ENCODE results near the gene FNDC11. TPM values are rescaled to one million over a fixed set of nuclear protein-coding genes. Genes with fewer than 3 reads are reported as not detected.

The FNDC11 gene
- total RNA-seq, 1 donor from 2014 or later, result 0.27 TPM

- H3K4me3 Mint-ChIP-seq (ENCODE audit: low read depth), result no peak overlapping the region
- no peaks in the 10 kb centered on the region for H3K36me3 Mint-ChIP-seq (ENCODE audit: low read depth)
- intact Hi-C loops (cut with micrococcal nuclease), result no loop called here
- no peaks in the 10 kb centered on the region for H3K9me3 Mint-ChIP-seq
- no peaks in the 10 kb centered on the region for H3K4me1 Mint-ChIP-seq (ENCODE audit: low read depth)
- peaks cover 19% of the 10 kb centered on the region for H3K27me3 Mint-ChIP-seq (ENCODE audit: low read depth)
- H3K27ac Mint-ChIP-seq, result no peak overlapping the region
- no peak for DNase-seq (ENCODE audit: low spot score)
These were observed 6.8 kb upstream of the FNDC11 start for GRCh38 chr20:63546956-63547724.

GRCh38 chr20:63547725-63548480 is 6.1 kb upstream of the FNDC11 start, which contains the start of gene SRMS:
Gene SRMS, minus strand, starts transcription at chr20:63547749. Its CDS starts 286 bp downstream, at chr20:63547463.
- intact Hi-C loops (cut with micrococcal nuclease), result no loop called here
- Mint-ChIP-seq H3K36me3 (ENCODE audit: low read depth) (no peaks in the 10 kb centered on the region), H3K27ac (no peak within 1 kb of the TSS), H3K4me1 (ENCODE audit: low read depth) (peaks cover 5% of the 10 kb centered on the region), H3K4me3 (ENCODE audit: low read depth) (no peak within 1 kb of the TSS), H3K27me3 (ENCODE audit: low read depth) (peaks cover 19% of the 10 kb centered on the region), H3K9me3 (no peaks in the 10 kb centered on the region)
- no peak for DNase-seq (ENCODE audit: low spot score)

- Mint-ChIP-seq H3K4me3 (ENCODE audit: low read depth) (no peak overlapping the region), H3K27me3 (ENCODE audit: low read depth) (peaks cover 19% of the 10 kb centered on the region), H3K4me1 (ENCODE audit: low read depth) (peaks cover 8% of the 10 kb centered on the region), H3K9me3 (no peaks in the 10 kb centered on the region), H3K27ac (no peak overlapping the region), H3K36me3 (ENCODE audit: low read depth) (no peaks in the 10 kb centered on the region)
- DNase-seq (ENCODE audit: low spot score), result no peak
- intact Hi-C loops (cut with micrococcal nuclease), result no loop called here
These were observed 5.4 kb upstream of the FNDC11 start for GRCh38 chr20:63548542-63548941.

- intact Hi-C loops (cut with micrococcal nuclease), result no loop called here
- DNase-seq (ENCODE audit: low spot score), result no peak
- Mint-ChIP-seq H3K27ac (no peak overlapping the region), H3K4me3 (ENCODE audit: low read depth) (no peak overlapping the region), H3K27me3 (ENCODE audit: low read depth) (peaks cover 18% of the 10 kb centered on the region), H3K9me3 (no peaks in the 10 kb centered on the region), H3K36me3 (ENCODE audit: low read depth) (no peaks in the 10 kb centered on the region), H3K4me1 (ENCODE audit: low read depth) (peaks cover 8% of the 10 kb centered on the region)
These were observed 4.9 kb upstream of the FNDC11 start for GRCh38 chr20:63549019-63549418.

- intact Hi-C loops (cut with micrococcal nuclease), result loop anchor here (5.0 kb wide), 1 partner anchor 687 kb away; the partner anchor contains the start of gene TCFL5
- Mint-ChIP-seq H3K4me3 (ENCODE audit: low read depth) (no peak overlapping the region), H3K27me3 (ENCODE audit: low read depth) (peaks cover 18% of the 10 kb centered on the region), H3K4me1 (ENCODE audit: low read depth) (peaks cover 8% of the 10 kb centered on the region), H3K27ac (no peak overlapping the region), H3K36me3 (ENCODE audit: low read depth) (no peaks in the 10 kb centered on the region), H3K9me3 (no peaks in the 10 kb centered on the region)
- no peak for DNase-seq (ENCODE audit: low spot score)
These were observed 4.2 kb upstream of the FNDC11 start for GRCh38 chr20:63549679-63550282.

GRCh38 chr20:63551068-63551467 is 2.9 kb upstream of the FNDC11 start:
- Mint-ChIP-seq H3K27me3 (ENCODE audit: low read depth) (peaks cover 15% of the 10 kb centered on the region), H3K9me3 (no peaks in the 10 kb centered on the region), H3K36me3 (ENCODE audit: low read depth) (no peaks in the 10 kb centered on the region), H3K4me1 (ENCODE audit: low read depth) (peaks cover 8% of the 10 kb centered on the region), H3K27ac (no peak overlapping the region), H3K4me3 (ENCODE audit: low read depth) (no peak overlapping the region)
- intact Hi-C loops (cut with micrococcal nuclease), result loop anchor here (5.0 kb wide), 1 partner anchor 689 kb away; the partner anchor contains the start of gene TCFL5
- DNase-seq (ENCODE audit: low spot score), result no peak

- Mint-ChIP-seq H3K36me3 (ENCODE audit: low read depth) (no peaks in the 10 kb centered on the region), H3K27ac (peak overlapping the region; percentile 62), H3K27me3 (ENCODE audit: low read depth) (peaks cover 15% of the 10 kb centered on the region), H3K4me3 (ENCODE audit: low read depth) (peak overlapping the region; percentile 55), H3K9me3 (no peaks in the 10 kb centered on the region), H3K4me1 (ENCODE audit: low read depth) (peaks cover 8% of the 10 kb centered on the region)
- peak; percentile 66 for DNase-seq (ENCODE audit: low spot score)
- intact Hi-C loops (cut with micrococcal nuclease), result loop anchor here (1.0 to 5.0 kb wide), 5 partner anchors 16 to 690 kb away; partner anchors contain the start of genes GMEB2, PPDPF and TCFL5
These were observed 1.3 kb upstream of the FNDC11 start for GRCh38 chr20:63552481-63553249.

GRCh38 chr20:63553251-63553932 is 567 bp upstream of the FNDC11 start:
- H3K4me1 Mint-ChIP-seq (ENCODE audit: low read depth), result peaks cover 8% of the 10 kb centered on the region
- no peaks in the 10 kb centered on the region for H3K9me3 Mint-ChIP-seq
- H3K27ac Mint-ChIP-seq, result no peak overlapping the region
- H3K36me3 Mint-ChIP-seq (ENCODE audit: low read depth), result no peaks in the 10 kb centered on the region
- H3K4me3 Mint-ChIP-seq (ENCODE audit: low read depth), result peak overlapping the region; percentile 42
- H3K27me3 Mint-ChIP-seq (ENCODE audit: low read depth), result peaks cover 15% of the 10 kb centered on the region
- intact Hi-C loops (cut with micrococcal nuclease), result loop anchor here (1.0 to 5.0 kb wide), 5 partner anchors 15 to 691 kb away; partner anchors contain the start of genes GMEB2, PPDPF and TCFL5
- DNase-seq (ENCODE audit: low spot score), result peak; percentile 84

- Mint-ChIP-seq H3K27me3 (ENCODE audit: low read depth) (peaks cover 7% of the 10 kb centered on the region), H3K36me3 (ENCODE audit: low read depth) (peaks cover 6% of the 10 kb centered on the region), H3K27ac (no peak overlapping the region), H3K9me3 (no peaks in the 10 kb centered on the region), H3K4me1 (ENCODE audit: low read depth) (peaks cover 8% of the 10 kb centered on the region), H3K4me3 (ENCODE audit: low read depth) (peak overlapping the region; percentile 37)
- no peak for DNase-seq (ENCODE audit: low spot score)
- intact Hi-C loops (cut with micrococcal nuclease), result loop anchor here (5.0 kb wide), 1 partner anchor 692 kb away; the partner anchor contains the start of gene TCFL5
These were observed 661 bp downstream of the FNDC11 start for GRCh38 chr20:63554361-63555278.

GRCh38 chr20:63555661-63556381 is 1.9 kb downstream of the FNDC11 start:
- H3K4me3 Mint-ChIP-seq (ENCODE audit: low read depth), result no peak overlapping the region
- no peak for DNase-seq (ENCODE audit: low spot score)
- H3K36me3 Mint-ChIP-seq (ENCODE audit: low read depth), result peaks cover 12% of the 10 kb centered on the region
- H3K27ac Mint-ChIP-seq, result no peak overlapping the region
- no peaks in the 10 kb centered on the region for H3K9me3 Mint-ChIP-seq
- peaks cover 8% of the 10 kb centered on the region for H3K4me1 Mint-ChIP-seq (ENCODE audit: low read depth)
- intact Hi-C loops (cut with micrococcal nuclease), result no loop called here
- H3K27me3 Mint-ChIP-seq (ENCODE audit: low read depth), result peaks cover 3% of the 10 kb centered on the region

Measured in activated T-helper 2 cell treated with anti-CD3 and anti-CD28 coated beads, Interferon-gamma antibody, Interleukin-2, Interleukin-4, amounts not matched to agents 10 μg/mL and 5 μg/mL and 100 μg/mL, durations not matched to agents 14 hours and 24 hours and 36 hours (primary cell).